Neural progenitor cell (in vitro differentiated cells): ENCODE data around the gene CD164.
"Not testable (repeated sequence)": the region's sequence is repeated elsewhere in the genome, so short reads cannot be mapped to it uniquely, and the experiment has no call there.

ENCODE experiments used
- CTCF ChIP-seq: fragments of 200-600 bp; sonication (generic); IDR thresholded peaks from 2 replicates; pipeline ENCODE4 v1.5.1; 2017; ENCODE audit warnings: antibody characterized with exemption, mild to moderate bottlenecking
- EZH2 ChIP-seq: fragments of 200-600 bp; sonication (generic); IDR thresholded peaks from 2 replicates; pipeline ENCODE4 v1.6.1; 2017; ENCODE audit warnings: antibody characterized with exemption, mild to moderate bottlenecking, moderate library complexity

- not testable (repeated sequence) for TF ChIP-seq CTCF, EZH2
Measured at GRCh38 chr6:109364382-109365078, 17.7 kb downstream of the CD164 start.
